GF-D8 (cell line): ENCODE data around the gene CLTC.
"Not testable (repeated sequence)": the region's sequence is repeated elsewhere in the genome, so short reads cannot be mapped to it uniquely, and the experiment has no call there.

Source experiments
- DNase-seq: peaks from one replicate; lab custom pipeline; 2025; lab: John Stamatoyannopoulos, UW

CLTC gene

GRCh38 chr17:59634632-59635541, 15.2 kb downstream of the CLTC start:
- no peak for DNase-seq

- no peak for DNase-seq
Measured at GRCh38 chr17:59637611-59638310, 18.1 kb downstream of the CLTC start.

DNA sequence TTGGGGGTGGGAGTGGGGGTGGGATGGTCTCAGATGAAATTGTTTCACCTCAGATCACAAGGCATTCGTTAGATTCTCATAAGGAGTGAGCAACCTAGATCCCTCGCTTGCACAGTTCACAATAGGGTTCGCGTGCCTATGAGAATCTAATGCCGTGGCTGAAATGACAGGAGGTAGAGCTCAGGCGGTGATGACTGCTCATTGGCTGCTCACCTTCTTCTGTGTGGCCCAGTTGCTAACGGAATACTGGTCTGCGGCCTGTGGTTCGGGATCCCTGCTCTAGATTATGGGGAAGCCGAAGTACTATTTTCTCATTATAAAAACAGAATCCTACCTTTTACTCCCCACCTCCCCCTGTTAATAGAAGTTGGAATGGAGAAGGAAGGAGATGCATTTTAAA, 18.9 kb downstream of the CLTC start:
- DNase-seq, result no peak

- peak; percentile 54 for DNase-seq
Measured at GRCh38 chr17:59641799-59642484, 22.2 kb downstream of the CLTC start.

DNA sequence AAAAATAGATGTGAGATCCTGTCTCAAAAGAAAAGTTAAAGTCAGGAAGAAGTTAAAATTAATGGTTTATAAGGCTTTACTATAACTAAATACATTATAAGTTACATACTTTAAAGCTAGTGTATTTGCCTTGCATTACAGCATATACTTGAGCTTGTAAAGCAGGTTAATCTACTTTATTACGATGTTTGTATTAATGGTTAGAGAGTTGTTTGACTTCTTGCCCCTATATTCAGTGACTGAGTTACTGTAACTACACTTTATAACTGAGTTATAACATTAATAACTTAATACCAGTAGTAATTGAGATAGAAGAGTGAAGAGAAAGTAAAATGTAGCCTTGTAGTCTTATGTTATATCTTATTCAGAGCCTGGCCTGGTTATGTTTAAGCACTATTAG, 22.9 kb downstream of the CLTC start:
- no peak for DNase-seq

DNA sequence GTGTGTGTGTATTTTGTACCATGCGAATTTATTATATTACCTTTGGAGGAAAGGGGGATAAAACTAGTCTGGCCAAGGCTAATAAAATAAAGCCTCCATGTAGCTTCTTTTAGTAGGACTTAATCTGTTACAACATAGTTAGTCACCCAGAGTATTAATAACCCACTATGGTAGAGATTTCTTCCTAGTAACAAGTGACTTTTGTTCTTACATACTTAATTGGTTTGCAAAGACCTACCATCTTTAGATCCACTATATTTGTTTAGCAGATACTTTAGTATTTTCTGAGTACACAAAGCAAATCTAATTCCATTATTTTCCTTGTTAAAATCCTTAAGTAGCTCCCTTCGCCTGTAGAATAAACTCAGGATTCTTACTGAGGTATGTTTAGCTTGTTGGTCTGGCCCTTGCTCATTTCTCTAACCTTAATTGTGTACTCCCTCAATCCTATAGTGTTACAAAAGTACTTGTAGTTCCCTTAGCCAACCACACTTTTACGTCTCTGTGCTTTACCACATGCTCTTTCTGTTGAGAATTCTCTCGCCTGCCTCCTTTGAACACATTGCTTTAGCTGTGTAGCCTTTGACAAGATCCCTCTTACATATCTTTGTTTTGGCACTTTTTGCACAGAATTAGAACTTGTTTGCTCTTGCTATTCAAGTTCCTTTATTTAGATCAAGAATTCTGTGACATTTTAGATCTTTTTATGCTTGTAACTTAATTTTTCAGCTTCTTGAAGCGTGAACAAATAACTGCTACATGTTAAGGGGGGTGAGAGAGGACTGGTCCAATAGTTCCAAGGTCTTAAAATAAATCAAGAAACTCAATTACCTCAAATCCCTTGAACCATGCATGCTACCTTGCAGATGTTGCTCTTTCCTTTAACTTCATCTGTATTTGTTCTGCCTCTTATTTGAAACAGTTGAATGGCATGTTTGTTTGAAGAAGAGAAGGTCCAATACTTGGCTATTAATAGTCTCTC, 23.8 kb downstream of the CLTC start:
- no peak for DNase-seq

DNA sequence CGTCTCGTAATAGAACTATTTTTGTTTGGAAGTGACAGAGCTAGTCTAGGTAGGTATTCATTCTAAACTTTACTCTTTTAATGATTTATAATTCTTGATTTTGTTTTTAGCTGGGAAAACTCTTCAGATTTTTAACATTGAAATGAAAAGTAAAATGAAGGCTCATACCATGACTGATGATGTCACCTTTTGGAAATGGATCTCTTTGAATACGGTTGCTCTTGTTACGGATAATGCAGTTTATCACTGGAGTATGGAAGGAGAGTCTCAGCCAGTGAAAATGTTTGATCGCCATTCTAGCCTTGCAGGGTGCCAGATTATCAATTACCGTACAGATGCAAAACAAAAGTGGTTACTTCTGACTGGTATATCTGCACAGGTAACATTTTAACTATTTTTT, 27.6 kb downstream of the CLTC start:
- no peak for DNase-seq

DNA sequence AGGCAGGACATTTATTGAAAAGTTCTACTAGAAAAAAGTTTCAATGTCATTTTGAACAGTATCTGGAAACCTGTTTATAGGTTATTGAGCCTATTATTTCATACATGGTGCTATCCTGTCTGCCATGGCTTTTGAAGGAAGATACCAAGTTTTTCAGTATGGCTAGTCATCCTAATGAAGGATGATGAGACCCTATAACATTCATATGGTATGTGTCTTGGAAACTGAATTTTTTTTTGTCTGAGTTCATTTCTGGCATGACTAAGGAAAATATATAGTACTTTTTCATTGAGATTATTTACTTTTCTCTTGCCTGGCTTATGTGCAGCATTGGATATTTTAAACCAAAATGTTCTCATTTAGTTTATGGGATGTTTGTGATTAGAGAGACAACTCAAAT, 30.2 kb downstream of the CLTC start:
- DNase-seq, result no peak

- DNase-seq, result no peak
Measured at GRCh38 chr17:59650642-59651041, 30.9 kb downstream of the CLTC start.

DNA sequence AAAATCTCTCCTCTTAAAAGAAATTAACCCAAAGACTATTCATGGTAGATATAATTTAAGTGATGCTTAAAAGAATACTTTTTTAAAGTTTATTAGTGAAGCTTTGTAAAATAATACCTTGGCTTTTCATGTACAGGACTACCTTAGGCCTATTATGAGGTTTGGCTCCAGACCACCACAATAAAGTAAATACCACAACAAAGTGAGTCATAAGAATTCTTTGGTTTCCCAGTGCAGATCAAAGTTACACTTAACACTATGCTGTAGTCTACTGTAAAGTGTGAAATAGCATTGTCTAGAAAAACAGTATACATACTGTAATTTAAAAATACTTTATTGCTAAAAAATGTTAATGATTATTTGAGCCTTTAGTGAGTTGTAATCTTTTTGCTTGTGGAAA, 31.7 kb downstream of the CLTC start:
- DNase-seq, result no peak

- DNase-seq, result no peak
Measured at GRCh38 chr17:59652119-59652518, 32.4 kb downstream of the CLTC start.

DNA sequence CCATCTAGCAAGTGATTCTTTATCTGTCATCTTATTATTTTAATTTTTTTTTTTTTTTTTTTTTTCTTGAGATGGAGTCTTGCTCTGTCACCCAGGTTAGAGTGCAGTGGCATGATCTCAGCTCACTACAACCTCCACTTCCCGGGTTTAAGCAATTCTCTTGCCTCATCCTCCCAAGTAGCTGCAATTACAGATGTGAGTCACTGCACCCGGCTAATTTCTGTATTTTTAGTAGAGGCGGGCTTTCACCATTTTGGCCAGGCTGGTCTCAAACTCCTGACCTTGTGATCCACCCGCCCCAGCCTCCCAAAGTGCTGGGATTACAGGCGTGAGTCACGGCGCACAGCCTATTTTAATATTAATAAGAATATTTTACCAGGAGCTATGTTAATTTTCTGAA, 36.9 kb downstream of the CLTC start:
- DNase-seq, result not testable (repeated sequence)

GRCh38 chr17:59666235-59666634, 46.5 kb downstream of the CLTC start:
- no peak for DNase-seq

DNA sequence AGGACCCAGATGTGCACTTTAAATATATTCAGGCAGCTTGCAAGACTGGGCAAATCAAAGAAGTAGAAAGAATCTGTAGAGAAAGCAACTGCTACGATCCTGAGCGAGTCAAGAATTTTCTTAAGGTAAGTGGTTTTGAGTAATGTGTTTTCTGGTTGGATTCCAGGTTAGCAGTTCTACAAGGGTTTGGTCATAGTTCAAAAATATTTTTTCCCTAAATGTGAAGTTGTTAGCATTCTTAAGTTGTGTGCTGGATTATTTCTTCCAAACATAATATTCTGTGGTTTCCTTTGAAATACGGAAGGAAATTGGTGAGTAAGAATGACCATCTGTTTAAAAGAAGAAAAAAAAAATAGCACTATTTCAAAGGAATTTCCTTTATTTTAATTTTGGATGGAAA, 49.1 kb downstream of the CLTC start:
- peak; percentile 74 for DNase-seq

GRCh38 chr17:59669411-59669810, 49.7 kb downstream of the CLTC start:
- no peak for DNase-seq

- DNase-seq, result no peak
Measured at GRCh38 chr17:59669944-59670343, 50.2 kb downstream of the CLTC start.

GRCh38 chr17:59671386-59671785, 51.7 kb downstream of the CLTC start:
- DNase-seq, result no peak

- no peak for DNase-seq
Measured at GRCh38 chr17:59675231-59675630, 55.5 kb downstream of the CLTC start.

DNA sequence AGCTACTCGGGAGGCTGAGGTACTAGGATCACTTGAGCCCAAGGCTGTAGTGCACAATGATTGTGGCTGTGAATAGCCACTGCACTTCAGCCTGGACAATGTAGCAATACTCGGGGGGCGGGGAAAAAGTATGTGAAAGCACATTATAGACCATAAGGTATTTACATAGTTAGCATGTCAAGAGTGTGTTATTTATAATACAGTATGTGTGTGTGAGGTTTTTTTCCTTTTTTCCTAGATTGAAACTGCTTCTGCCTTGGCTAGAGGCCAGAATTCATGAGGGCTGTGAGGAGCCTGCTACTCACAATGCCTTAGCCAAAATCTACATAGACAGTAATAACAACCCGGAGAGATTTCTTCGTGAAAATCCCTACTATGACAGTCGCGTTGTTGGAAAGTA, 57.0 kb downstream of the CLTC start:
- no peak for DNase-seq

GRCh38 chr17:59678918-59679317, 59.2 kb downstream of the CLTC start:
- DNase-seq, result no peak

DNA sequence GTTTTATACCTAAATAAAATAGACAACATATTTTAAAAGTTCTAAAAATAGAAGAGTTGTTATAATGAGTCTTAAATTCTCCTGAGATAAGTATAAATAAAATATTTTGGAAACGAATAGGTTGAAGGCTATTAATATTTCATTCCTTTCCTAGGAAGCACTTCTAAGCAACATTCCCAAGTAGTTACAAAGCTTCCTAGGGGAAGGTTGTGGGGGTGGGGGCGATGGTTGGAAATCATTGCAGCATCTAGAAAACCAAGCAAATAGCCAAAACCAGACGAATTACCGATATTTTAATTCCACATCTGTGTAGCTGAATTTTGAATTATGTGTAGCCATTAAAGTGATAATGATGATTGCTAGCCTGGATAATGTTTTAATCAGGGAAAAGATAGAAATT, 60.6 kb downstream of the CLTC start:
- DNase-seq, result no peak

DNA sequence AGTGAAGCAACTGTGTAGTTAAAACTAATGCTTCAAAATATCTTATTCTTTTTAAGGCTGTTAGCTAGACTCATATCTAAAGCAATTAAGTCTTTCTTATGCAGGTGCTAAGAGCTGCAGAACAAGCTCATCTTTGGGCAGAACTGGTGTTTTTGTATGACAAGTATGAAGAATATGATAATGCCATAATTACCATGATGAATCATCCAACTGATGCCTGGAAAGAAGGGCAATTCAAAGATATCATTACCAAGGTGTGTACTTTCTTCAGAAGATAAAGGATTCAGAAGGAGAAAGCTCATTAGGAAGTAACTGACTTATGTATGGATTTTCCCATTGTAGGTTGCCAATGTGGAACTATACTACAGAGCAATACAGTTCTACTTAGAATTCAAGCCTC, 63.6 kb downstream of the CLTC start:
- DNase-seq, result no peak
